ENCODE measurements around the gene NEDD9.

DNA sequence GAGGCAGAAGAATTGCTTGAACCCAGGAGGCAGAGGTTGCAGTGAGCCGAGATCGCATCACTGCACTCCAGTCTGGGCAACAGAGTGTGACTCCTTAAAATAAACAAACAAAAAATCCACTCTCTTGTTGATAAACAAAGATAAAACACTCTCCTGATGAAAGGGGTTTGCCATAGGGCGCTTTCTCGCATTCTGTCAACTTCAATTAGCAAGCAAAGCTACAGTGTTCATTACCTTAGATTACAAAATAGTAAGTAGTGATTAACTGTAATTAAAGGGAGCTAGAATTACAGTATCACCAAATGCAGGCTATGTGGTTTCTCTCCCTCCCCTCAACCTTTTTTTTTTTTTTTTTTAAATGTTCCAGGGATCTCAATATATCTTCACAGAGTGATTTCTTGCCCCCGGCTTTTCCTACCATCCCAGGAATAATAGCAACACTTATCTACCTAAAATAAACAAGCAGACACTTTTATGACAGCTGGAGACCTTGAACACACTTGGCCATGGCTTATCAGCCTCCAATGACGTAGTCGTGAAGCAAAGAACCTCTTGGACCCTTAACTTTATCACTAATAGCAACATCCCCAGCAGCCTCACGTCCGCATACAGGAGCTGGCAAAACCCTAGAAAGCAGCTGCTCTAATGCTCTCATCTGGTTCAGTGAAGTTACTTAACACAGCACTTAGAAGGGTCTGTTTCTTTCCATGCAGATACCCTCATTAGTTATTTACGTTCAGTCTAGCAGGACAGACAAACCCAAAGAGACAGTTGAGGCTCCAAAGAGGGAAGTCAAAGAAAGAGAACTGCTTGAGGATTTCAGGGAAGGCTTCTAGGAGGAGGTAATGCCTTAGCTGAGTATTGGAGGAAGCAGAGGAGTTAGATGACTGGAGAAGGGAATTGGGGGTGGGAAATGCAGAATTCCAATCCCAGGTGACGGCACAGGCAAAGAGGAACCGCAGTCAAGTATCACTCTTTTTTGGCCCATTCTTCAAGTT lies 37.9 kb upstream of the NEDD9 start:
- TF ChIP-seq, protein P1, sequence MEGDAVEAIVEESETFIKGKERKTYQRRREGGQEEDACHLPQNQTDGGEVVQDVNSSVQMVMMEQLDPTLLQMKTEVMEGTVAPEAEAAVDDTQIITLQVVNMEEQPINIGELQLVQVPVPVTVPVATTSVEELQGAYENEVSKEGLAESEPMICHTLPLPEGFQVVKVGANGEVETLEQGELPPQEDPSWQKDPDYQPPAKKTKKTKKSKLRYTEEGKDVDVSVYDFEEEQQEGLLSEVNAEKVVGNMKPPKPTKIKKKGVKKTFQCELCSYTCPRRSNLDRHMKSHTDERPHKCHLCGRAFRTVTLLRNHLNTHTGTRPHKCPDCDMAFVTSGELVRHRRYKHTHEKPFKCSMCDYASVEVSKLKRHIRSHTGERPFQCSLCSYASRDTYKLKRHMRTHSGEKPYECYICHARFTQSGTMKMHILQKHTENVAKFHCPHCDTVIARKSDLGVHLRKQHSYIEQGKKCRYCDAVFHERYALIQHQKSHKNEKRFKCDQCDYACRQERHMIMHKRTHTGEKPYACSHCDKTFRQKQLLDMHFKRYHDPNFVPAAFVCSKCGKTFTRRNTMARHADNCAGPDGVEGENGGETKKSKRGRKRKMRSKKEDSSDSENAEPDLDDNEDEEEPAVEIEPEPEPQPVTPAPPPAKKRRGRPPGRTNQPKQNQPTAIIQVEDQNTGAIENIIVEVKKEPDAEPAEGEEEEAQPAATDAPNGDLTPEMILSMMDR (conservative IDR thresholded peaks at IDR 0.05; ENCODE audit: low read depth, low read length): no peak
- TF ChIP-seq SMC3 (IDR thresholded peaks at IDR 0.05; ENCODE audit: low read depth, low read length) (no peak), RAD21 (IDR thresholded peaks at IDR 0.05; ENCODE audit: low read length) (no peak), POLR2A (IDR thresholded peaks at IDR 0.05; ENCODE audit: low read depth, low read length) (no peak), CEBPB (IDR thresholded peaks at IDR 0.05; ENCODE audit: low read depth, low read length) (no peak), RFX5 (IDR thresholded peaks at IDR 0.05; ENCODE audit: low read depth, low read length) (no peak), MXI1 (IDR thresholded peaks at IDR 0.05; ENCODE audit: borderline replicate concordance, low read depth, low read length) (no peak)
- TF ChIP-seq, protein P2, sequence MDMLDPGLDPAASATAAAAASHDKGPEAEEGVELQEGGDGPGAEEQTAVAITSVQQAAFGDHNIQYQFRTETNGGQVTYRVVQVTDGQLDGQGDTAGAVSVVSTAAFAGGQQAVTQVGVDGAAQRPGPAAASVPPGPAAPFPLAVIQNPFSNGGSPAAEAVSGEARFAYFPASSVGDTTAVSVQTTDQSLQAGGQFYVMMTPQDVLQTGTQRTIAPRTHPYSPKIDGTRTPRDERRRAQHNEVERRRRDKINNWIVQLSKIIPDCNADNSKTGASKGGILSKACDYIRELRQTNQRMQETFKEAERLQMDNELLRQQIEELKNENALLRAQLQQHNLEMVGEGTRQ (IDR thresholded peaks at IDR 0.05; ENCODE audit: low read depth, low read length): no peak

Measured in IMR-90 (cell line).